Thyroid gland (tissue), 4 donors: ENCODE data around the gene TBCD. TPM values are rescaled to one million over a fixed set of nuclear protein-coding genes. Genes with fewer than 3 reads are reported as not detected.

ENCODE experiments used
- DNase-seq, 2 donors: peaks; one replicate each; pipeline ENCODE4 v3.0.0-alpha.2; 2019
- H3K27ac ChIP-seq, 3 donors: fragments of 200-600 bp; sonication (generic); 1 replicate in 2 of 3; 2 replicates in 1 of 3; pipeline ENCODE4 v1.5.1; 2016 to 2019; ENCODE audit warnings: mild to moderate bottlenecking in 1 of 3, moderate library complexity in 1 of 3
- H3K27me3 ChIP-seq: fragments of 200-600 bp; sonication (generic); one replicate; pipeline ENCODE4 v1.5.1; 2019
- H3K36me3 ChIP-seq, 2 donors: fragments of 200-600 bp; sonication (generic); one replicate each; pipeline ENCODE4 v1.5.1; 2016 to 2019
- H3K4me1 ChIP-seq, 2 donors: fragments of 200-600 bp; sonication (generic); one replicate each; pipeline ENCODE4 v1.5.1; 2017 to 2019
- H3K4me3 ChIP-seq, 3 donors: fragments of 200-600 bp; sonication (generic); replicated peaks in 1 of 3; 1 replicate in 2 of 3; 2 replicates in 1 of 3; pipeline ENCODE4 v1.5.1; 2016; ENCODE audit warnings: mild to moderate bottlenecking in 1 of 3
- H3K9me3 ChIP-seq: fragments of 200-600 bp; sonication (generic); one replicate; pipeline ENCODE4 v1.5.1; 2017
- CTCF ChIP-seq, 6 experiments: fragments of 200-600 bp in 3 of 6; fragments of 450-650 bp in 3 of 6; sonication (generic) in 3 of 6; IDR thresholded peaks; one replicate each; pipeline ENCODE4 v1.5.1; 2016 to 2019; ENCODE audit warnings: antibody characterized with exemption in 6 of 6, mild to moderate bottlenecking in 2 of 6, inconsistent platforms in 1 of 6, moderate library complexity in 1 of 6
- POLR2A ChIP-seq, 2 donors: fragments of 450-650 bp; IDR thresholded peaks; one replicate each; pipeline ENCODE4 v1.6.1; 2017; ENCODE audit warnings: antibody characterized with exemption in 2 of 2, mild to moderate bottlenecking in 2 of 2, moderate library complexity in 1 of 2
- WGBS, 2 donors: methylation state at CpG; one replicate each; pipeline ENCODE4 v1.1.5; 2017; 5-methylcytosine and 5-hydroxymethylcytosine counted together
- intact Hi-C: fragments of 100-400 bp; cut with DNase I; formaldehyde crosslinking; loops from one replicate; pipeline ENCODE4 v1.15.1; 2023
- total RNA-seq, 4 donors: library from RNA; depleted of rRNA; stranded (reverse); fragments of >200 nt; gene quantifications; one replicate each; pipeline ENCODE4 v1.2.3, GENCODE V29; 2016

The TBCD gene
- total RNA-seq, 4 donors from 2014 or later, result 72.6 to 85.9 (median 79.6) TPM

- WGBS, 2 donors, result 91 to 96% methylated on average over 21 to 35 of the region's 37 CpGs
Observed at GRCh38 chr17:82902972-82903874, 151.4 kb downstream of the TBCD start.

GRCh38 chr17:82905130-82905529 lies 153.3 kb downstream of the TBCD start:
- WGBS, 2 donors, result 96 to 97% methylated on average over 8 to 11 of the region's 20 CpGs

More at GRCh38 chr17:82902972-82903874, 151.4 kb downstream of the TBCD start:
- Histone ChIP-seq H3K27ac (no peak overlapping the region), H3K9me3 (no peaks in the 10 kb centered on the region), H3K27me3 (no peaks in the 10 kb centered on the region), H3K36me3 (peaks cover 0 to 5% of the 10 kb centered on the region in 2 donors), H3K4me1 (no peaks in the 10 kb centered on the region), H3K4me3 (no peak overlapping the region)
- intact Hi-C loops, result no loop called here
- no peak for TF ChIP-seq CTCF (IDR thresholded peaks at IDR 0.05)
- no peak for TF ChIP-seq POLR2A (IDR thresholded peaks at IDR 0.05)
- DNase-seq, result no peak

GRCh38 chr17:82907797-82908542 lies 156.1 kb downstream of the TBCD start:
- TF ChIP-seq POLR2A (IDR thresholded peaks at IDR 0.05), result no peak
- Histone ChIP-seq H3K36me3 (peaks cover 0 to 5% of the 10 kb centered on the region in 2 donors), H3K4me1 (no peaks in the 10 kb centered on the region), H3K27me3 (no peaks in the 10 kb centered on the region), H3K4me3 (no peak overlapping the region), H3K27ac (no peak overlapping the region), H3K9me3 (no peaks in the 10 kb centered on the region)
- no peak for DNase-seq
- WGBS, 2 donors, result 77 to 89% methylated on average over 10 to 19 of the region's 19 CpGs
- intact Hi-C loops, result no loop called here

More at GRCh38 chr17:82905130-82905529, 153.3 kb downstream of the TBCD start:
- Histone ChIP-seq H3K36me3 (peaks cover 0 to 5% of the 10 kb centered on the region in 2 donors), H3K27ac (no peak overlapping the region), H3K9me3 (no peaks in the 10 kb centered on the region), H3K27me3 (no peaks in the 10 kb centered on the region), H3K4me1 (no peaks in the 10 kb centered on the region), H3K4me3 (no peak overlapping the region)
- TF ChIP-seq POLR2A (IDR thresholded peaks at IDR 0.05), result no peak
- TF ChIP-seq CTCF (IDR thresholded peaks at IDR 0.05), result no peak
- intact Hi-C loops, result no loop called here
- no peak for DNase-seq

GRCh38 chr17:82908543-82909160 lies 156.8 kb downstream of the TBCD start:
- no peak overlapping the region for H3K4me3 ChIP-seq
- H3K36me3 ChIP-seq, result peaks cover 0 to 5% of the 10 kb centered on the region in 2 donors
- H3K27ac ChIP-seq, result no peak overlapping the region
- intact Hi-C loops, result no loop called here
- H3K9me3 ChIP-seq, result no peaks in the 10 kb centered on the region
- DNase-seq, result no peak
- WGBS, 2 donors, result 79 to 86% methylated on average over 13 of the region's 13 CpGs
- H3K27me3 ChIP-seq, result no peaks in the 10 kb centered on the region
- TF ChIP-seq CTCF (IDR thresholded peaks at IDR 0.05), result no peak
- TF ChIP-seq POLR2A (IDR thresholded peaks at IDR 0.05), result no peak
- H3K4me1 ChIP-seq, result no peaks in the 10 kb centered on the region

- Histone ChIP-seq H3K27ac (no peak overlapping the region), H3K36me3 (peaks cover 0 to 5% of the 10 kb centered on the region in 2 donors), H3K9me3 (no peaks in the 10 kb centered on the region), H3K27me3 (no peaks in the 10 kb centered on the region), H3K4me3 (no peak overlapping the region), H3K4me1 (peaks cover 0 to 1% of the 10 kb centered on the region in 2 donors)
- 87 to 89% methylated on average over 18 to 24 of the region's 26 CpGs for WGBS, 2 donors
- TF ChIP-seq CTCF (IDR thresholded peaks at IDR 0.05), result no peak
- intact Hi-C loops, result no loop called here
- no peak for DNase-seq
Observed at GRCh38 chr17:82909322-82909904, 157.5 kb downstream of the TBCD start.
